ENCODE data around the gene ARHGAP9.

The ARHGAP9 gene

DNA sequence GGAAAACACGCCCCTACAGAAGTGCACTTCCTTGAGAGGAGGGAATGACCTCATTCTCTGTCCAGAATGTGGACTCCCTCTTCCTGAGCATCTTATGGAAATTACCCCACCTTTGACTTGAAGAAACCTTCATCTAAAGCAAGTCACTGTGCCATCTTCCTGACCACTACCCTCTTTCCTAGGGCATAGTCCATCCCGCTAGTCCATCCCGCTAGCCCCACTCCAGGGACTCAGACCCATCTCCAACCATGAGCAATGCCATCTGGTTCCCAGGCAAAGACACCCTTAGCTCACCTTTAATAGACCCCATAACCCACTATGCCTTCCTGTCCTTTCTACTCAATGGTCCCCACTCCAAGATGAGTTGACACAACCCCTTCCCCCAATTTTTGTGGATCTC, 29.6 kb downstream of the ARHGAP9 start:
- H3K4me3 ChIP-seq (replicated peaks; ENCODE audit: insufficient read depth, low read length) = no peak overlapping the region
- DNase-seq (ENCODE audit: low read depth in 1 of 2, low spot score in 1 of 2) = no peak
- TF ChIP-seq, protein P1, sequence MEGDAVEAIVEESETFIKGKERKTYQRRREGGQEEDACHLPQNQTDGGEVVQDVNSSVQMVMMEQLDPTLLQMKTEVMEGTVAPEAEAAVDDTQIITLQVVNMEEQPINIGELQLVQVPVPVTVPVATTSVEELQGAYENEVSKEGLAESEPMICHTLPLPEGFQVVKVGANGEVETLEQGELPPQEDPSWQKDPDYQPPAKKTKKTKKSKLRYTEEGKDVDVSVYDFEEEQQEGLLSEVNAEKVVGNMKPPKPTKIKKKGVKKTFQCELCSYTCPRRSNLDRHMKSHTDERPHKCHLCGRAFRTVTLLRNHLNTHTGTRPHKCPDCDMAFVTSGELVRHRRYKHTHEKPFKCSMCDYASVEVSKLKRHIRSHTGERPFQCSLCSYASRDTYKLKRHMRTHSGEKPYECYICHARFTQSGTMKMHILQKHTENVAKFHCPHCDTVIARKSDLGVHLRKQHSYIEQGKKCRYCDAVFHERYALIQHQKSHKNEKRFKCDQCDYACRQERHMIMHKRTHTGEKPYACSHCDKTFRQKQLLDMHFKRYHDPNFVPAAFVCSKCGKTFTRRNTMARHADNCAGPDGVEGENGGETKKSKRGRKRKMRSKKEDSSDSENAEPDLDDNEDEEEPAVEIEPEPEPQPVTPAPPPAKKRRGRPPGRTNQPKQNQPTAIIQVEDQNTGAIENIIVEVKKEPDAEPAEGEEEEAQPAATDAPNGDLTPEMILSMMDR (IDR thresholded peaks at IDR 0.05; ENCODE audit: insufficient read depth, low read length) = no peak
- TF ChIP-seq POLR2AphosphoS5 (IDR thresholded peaks at IDR 0.05; ENCODE audit: low read depth) = no peak
- TF ChIP-seq, protein P2, sequence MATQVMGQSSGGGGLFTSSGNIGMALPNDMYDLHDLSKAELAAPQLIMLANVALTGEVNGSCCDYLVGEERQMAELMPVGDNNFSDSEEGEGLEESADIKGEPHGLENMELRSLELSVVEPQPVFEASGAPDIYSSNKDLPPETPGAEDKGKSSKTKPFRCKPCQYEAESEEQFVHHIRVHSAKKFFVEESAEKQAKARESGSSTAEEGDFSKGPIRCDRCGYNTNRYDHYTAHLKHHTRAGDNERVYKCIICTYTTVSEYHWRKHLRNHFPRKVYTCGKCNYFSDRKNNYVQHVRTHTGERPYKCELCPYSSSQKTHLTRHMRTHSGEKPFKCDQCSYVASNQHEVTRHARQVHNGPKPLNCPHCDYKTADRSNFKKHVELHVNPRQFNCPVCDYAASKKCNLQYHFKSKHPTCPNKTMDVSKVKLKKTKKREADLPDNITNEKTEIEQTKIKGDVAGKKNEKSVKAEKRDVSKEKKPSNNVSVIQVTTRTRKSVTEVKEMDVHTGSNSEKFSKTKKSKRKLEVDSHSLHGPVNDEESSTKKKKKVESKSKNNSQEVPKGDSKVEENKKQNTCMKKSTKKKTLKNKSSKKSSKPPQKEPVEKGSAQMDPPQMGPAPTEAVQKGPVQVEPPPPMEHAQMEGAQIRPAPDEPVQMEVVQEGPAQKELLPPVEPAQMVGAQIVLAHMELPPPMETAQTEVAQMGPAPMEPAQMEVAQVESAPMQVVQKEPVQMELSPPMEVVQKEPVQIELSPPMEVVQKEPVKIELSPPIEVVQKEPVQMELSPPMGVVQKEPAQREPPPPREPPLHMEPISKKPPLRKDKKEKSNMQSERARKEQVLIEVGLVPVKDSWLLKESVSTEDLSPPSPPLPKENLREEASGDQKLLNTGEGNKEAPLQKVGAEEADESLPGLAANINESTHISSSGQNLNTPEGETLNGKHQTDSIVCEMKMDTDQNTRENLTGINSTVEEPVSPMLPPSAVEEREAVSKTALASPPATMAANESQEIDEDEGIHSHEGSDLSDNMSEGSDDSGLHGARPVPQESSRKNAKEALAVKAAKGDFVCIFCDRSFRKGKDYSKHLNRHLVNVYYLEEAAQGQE (IDR thresholded peaks at IDR 0.05; ENCODE audit: insufficient replicate concordance, low read depth) = no peak
- TF ChIP-seq SPI1 (IDR thresholded peaks at IDR 0.05; ENCODE audit: borderline replicate concordance, low read depth) = no peak
- TF ChIP-seq GABPA (IDR thresholded peaks at IDR 0.05; ENCODE audit: low read depth) = no peak
- no peak overlapping the region for H3K27ac ChIP-seq (replicated peaks)
- no peaks in the 10 kb centered on the region for H3K27me3 ChIP-seq (ENCODE audit: insufficient read depth, poor library complexity, severe bottlenecking)

DNA sequence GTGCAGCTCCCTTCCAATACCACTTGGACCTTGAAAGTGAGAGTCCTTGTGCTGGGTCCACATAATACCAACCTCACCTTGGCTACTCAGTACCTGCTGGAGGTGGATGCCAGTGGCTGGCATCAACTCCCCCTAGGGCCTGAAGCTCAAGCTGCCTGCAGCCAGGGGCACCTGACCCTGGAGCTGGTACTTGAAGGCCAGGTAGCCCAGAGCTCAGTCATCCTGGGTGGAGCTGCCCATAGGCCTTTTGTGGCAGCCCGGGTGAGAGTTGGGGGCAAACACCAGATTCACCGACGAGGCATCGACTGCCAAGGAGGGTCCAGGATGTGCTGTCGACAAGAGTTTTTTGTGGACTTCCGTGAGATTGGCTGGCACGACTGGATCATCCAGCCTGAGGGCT, 30.3 kb downstream of the ARHGAP9 start:
- H3K4me3 ChIP-seq (replicated peaks; ENCODE audit: insufficient read depth, low read length) = no peak overlapping the region
- no peak overlapping the region for H3K27ac ChIP-seq (replicated peaks)
- no peak for DNase-seq (ENCODE audit: low read depth in 1 of 2, low spot score in 1 of 2)
- no peak for TF ChIP-seq POLR2AphosphoS5 (IDR thresholded peaks at IDR 0.05; ENCODE audit: low read depth)
- TF ChIP-seq, protein P2 (IDR thresholded peaks at IDR 0.05; ENCODE audit: insufficient replicate concordance, low read depth) = no peak
- TF ChIP-seq, protein P1 (IDR thresholded peaks at IDR 0.05; ENCODE audit: insufficient read depth, low read length) = no peak
- no peak for TF ChIP-seq GABPA (IDR thresholded peaks at IDR 0.05; ENCODE audit: low read depth)
- no peaks in the 10 kb centered on the region for H3K27me3 ChIP-seq (ENCODE audit: insufficient read depth, poor library complexity, severe bottlenecking)

DNA sequence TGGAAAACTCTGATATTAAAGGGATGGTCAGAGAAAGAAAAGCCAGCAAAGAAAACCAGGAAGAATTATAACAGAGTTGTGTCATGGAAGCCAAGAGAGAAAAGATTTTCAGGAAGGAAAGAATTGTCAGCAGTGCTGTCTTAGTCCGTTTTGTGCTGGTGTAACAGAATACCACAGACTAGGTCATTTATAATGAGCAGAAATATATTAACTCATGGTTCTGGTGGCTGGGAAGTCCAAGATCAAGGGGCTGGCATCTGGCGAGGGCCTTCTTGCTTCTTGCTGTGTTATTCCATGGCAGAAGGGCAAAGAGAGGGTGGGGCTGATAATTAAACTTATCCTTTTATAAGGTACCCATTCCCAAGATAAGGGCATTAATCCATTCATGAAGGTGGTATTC, 31.0 kb downstream of the ARHGAP9 start:
- DNase-seq (ENCODE audit: low read depth in 1 of 2, low spot score in 1 of 2) = no peak

More for the DNA sequence above, 31.0 kb downstream of the ARHGAP9 start:
- TF ChIP-seq GABPA (IDR thresholded peaks at IDR 0.05; ENCODE audit: low read depth) (no peak), SPI1 (IDR thresholded peaks at IDR 0.05; ENCODE audit: borderline replicate concordance, low read depth) (no peak), POLR2AphosphoS5 (IDR thresholded peaks at IDR 0.05; ENCODE audit: low read depth) (no peak)
- TF ChIP-seq, protein P1 (IDR thresholded peaks at IDR 0.05; ENCODE audit: insufficient read depth, low read length) = no peak
- TF ChIP-seq, protein P2 (IDR thresholded peaks at IDR 0.05; ENCODE audit: insufficient replicate concordance, low read depth) = no peak
- no peaks in the 10 kb centered on the region for H3K27me3 ChIP-seq (ENCODE audit: insufficient read depth, poor library complexity, severe bottlenecking)
- H3K27ac ChIP-seq (replicated peaks) = no peak overlapping the region
- no peak overlapping the region for H3K4me3 ChIP-seq (replicated peaks; ENCODE audit: insufficient read depth, low read length)
